Mesenchymal stem cell (in vitro differentiated cells and primary cell): ENCODE data around the gene VSX2.

Experiments
- DNase-seq: peaks from one replicate; pipeline ENCODE4 v3.0.0-alpha.2; 2013
- H2AFZ ChIP-seq: one replicate; pipeline ENCODE4 v1.6.1; 2013; ENCODE audit warnings: low read depth, mild to moderate bottlenecking, control low read depth, inconsistent platforms, low read length, moderate library complexity
- H2AK5ac ChIP-seq: 2 replicates; pipeline ENCODE4 v1.6.1; 2013; ENCODE audit warnings: low read length, moderate library complexity, mild to moderate bottlenecking, inconsistent platforms; ENCODE audit not compliant: severe bottlenecking
- H2BK120ac ChIP-seq: one replicate; pipeline ENCODE4 v1.6.1; 2013; ENCODE audit warnings: low read depth, mild to moderate bottlenecking, inconsistent platforms, low read length, moderate library complexity
- H2BK12ac ChIP-seq, 2 experiments: one replicate each; pipeline ENCODE4 v1.6.1; 2013; ENCODE audit warnings: inconsistent platforms in 2 of 2, low read length in 2 of 2, mild to moderate bottlenecking in 2 of 2, moderate library complexity in 2 of 2, control low read depth in 1 of 2
- H2BK15ac ChIP-seq: one replicate; pipeline ENCODE4 v1.6.1; 2013; ENCODE audit warnings: mild to moderate bottlenecking, low read depth, inconsistent platforms; ENCODE audit not compliant: poor library complexity, severe bottlenecking
- H2BK5ac ChIP-seq: 2 replicates; pipeline ENCODE4 v1.6.1; 2013; ENCODE audit warnings: low read depth, mild to moderate bottlenecking, low read length, control low read depth, inconsistent platforms; ENCODE audit not compliant: poor library complexity, severe bottlenecking
- H3K14ac ChIP-seq, 2 experiments: one replicate each; pipeline ENCODE4 v1.6.1; 2013; ENCODE audit warnings: inconsistent platforms in 2 of 2, low read length in 2 of 2, control low read depth in 1 of 2, mild to moderate bottlenecking in 1 of 2, moderate library complexity in 1 of 2
- H3K18ac ChIP-seq, 2 experiments: one replicate each; pipeline ENCODE4 v1.6.1; 2013; ENCODE audit warnings: inconsistent platforms in 2 of 2, low read length in 2 of 2, control low read depth in 1 of 2, low read depth in 1 of 2, mild to moderate bottlenecking in 1 of 2
- H3K23ac ChIP-seq, 2 experiments: one replicate each; pipeline ENCODE4 v1.6.1; 2013; ENCODE audit warnings: inconsistent platforms in 2 of 2, low read length in 2 of 2, mild to moderate bottlenecking in 2 of 2, moderate library complexity in 2 of 2, control low read depth in 1 of 2
- H3K27ac ChIP-seq: 2 replicates; pipeline ENCODE4 v1.5.1; 2013; ENCODE audit warnings: mild to moderate bottlenecking, moderate library complexity, low read length, control low read depth, inconsistent platforms; ENCODE audit not compliant: poor library complexity, severe bottlenecking
- H3K27me3 ChIP-seq, 2 experiments: 2 replicates each; pipeline versions ENCODE4 v1.6.1 to v1.7.0; 2013; ENCODE audit warnings: low read length in 2 of 2, mild to moderate bottlenecking in 2 of 2, moderate library complexity in 2 of 2, control low read depth in 1 of 2, inconsistent platforms in 1 of 2; ENCODE audit not compliant: control insufficient read depth in 1 of 2, insufficient read depth in 1 of 2
- H3K36me3 ChIP-seq, 2 experiments: 2 replicates each; pipeline versions ENCODE4 v1.6.1 to v1.7.0; 2013; ENCODE audit warnings: low read length in 2 of 2, control low read depth in 1 of 2, inconsistent platforms in 1 of 2, low read depth in 1 of 2, mild to moderate bottlenecking in 1 of 2; ENCODE audit not compliant: insufficient read depth in 2 of 2, control insufficient read depth in 1 of 2
- H3K4ac ChIP-seq, 2 experiments: one replicate each; pipeline ENCODE4 v1.6.1; 2013; ENCODE audit warnings: inconsistent platforms in 2 of 2, low read length in 2 of 2, mild to moderate bottlenecking in 2 of 2, moderate library complexity in 2 of 2, control low read depth in 1 of 2, low read depth in 1 of 2
- H3K4me1 ChIP-seq: 2 replicates; pipeline ENCODE4 v1.6.1; 2013; ENCODE audit warnings: low read depth, low read length, control low read depth; ENCODE audit not compliant: control insufficient read depth, insufficient read depth
- H3K4me2 ChIP-seq: 2 replicates; pipeline ENCODE4 v1.6.1; 2013; ENCODE audit warnings: low read length, mild to moderate bottlenecking, inconsistent platforms; ENCODE audit not compliant: poor library complexity, severe bottlenecking
- H3K4me3 ChIP-seq, 2 experiments: 2 replicates each; pipeline versions ENCODE4 v1.5.1 to v1.7.0; 2013; ENCODE audit warnings: low read length in 2 of 2, mild to moderate bottlenecking in 2 of 2, control low read depth in 1 of 2, low read depth in 1 of 2; ENCODE audit not compliant: insufficient read depth in 1 of 2
- H3K79me1 ChIP-seq: replicated peaks from 2 replicates; pipeline ENCODE4 v1.6.1; 2013; ENCODE audit warnings: mild to moderate bottlenecking, control low read depth, low read length, inconsistent platforms; ENCODE audit not compliant: poor library complexity, severe bottlenecking
- H3K9ac ChIP-seq: 2 replicates; pipeline ENCODE4 v1.7.0; 2013; ENCODE audit warnings: mild to moderate bottlenecking, low read length, moderate library complexity
- H3K9me3 ChIP-seq: 2 replicates; pipeline ENCODE4 v1.7.0; 2013; ENCODE audit warnings: mild to moderate bottlenecking, low read length; ENCODE audit not compliant: control insufficient read depth
- H4K8ac ChIP-seq: one replicate; pipeline ENCODE4 v1.6.1; 2013; ENCODE audit warnings: inconsistent platforms, mild to moderate bottlenecking, low read length, moderate library complexity
- H4K91ac ChIP-seq: one replicate; pipeline ENCODE4 v1.6.1; 2013; ENCODE audit warnings: mild to moderate bottlenecking, low read length, inconsistent platforms
- WGBS: methylation state at CpG from one replicate; pipeline ENCODE4 v1.1.7; 2013; ENCODE audit warnings: mixed read lengths; 5-methylcytosine and 5-hydroxymethylcytosine counted together

Gene VSX2

GRCh38 chr14:74261288-74261687 is 22.0 kb downstream of the VSX2 start:
- Histone ChIP-seq H3K9ac (no peak overlapping the region), H2BK120ac (no peak overlapping the region), H3K4me2 (no peak overlapping the region), H3K14ac (no peak overlapping the region), H2BK5ac (no peak overlapping the region), H3K4ac (no peak overlapping the region), H3K4me3 (no peak overlapping the region), H2AFZ (no peak overlapping the region), H3K18ac (no peak overlapping the region), H3K9me3 (no peaks in the 10 kb centered on the region), H3K23ac (no peak overlapping the region), H3K27me3 (peaks cover 20 to 44% of the 10 kb centered on the region in 2 experiments), H4K8ac (no peak overlapping the region), H4K91ac (no peak overlapping the region), H2BK15ac (no peak overlapping the region), H2BK12ac (no peak overlapping the region), H2AK5ac (no peak overlapping the region), H3K79me1 (no peaks in the 10 kb centered on the region), H3K4me1 (peaks cover 14% of the 10 kb centered on the region), H3K27ac (no peak overlapping the region), H3K36me3 (no peaks in the 10 kb centered on the region)
- WGBS: 74% methylated on average over 4 of the region's 4 CpGs
- no peak for DNase-seq

DNA sequence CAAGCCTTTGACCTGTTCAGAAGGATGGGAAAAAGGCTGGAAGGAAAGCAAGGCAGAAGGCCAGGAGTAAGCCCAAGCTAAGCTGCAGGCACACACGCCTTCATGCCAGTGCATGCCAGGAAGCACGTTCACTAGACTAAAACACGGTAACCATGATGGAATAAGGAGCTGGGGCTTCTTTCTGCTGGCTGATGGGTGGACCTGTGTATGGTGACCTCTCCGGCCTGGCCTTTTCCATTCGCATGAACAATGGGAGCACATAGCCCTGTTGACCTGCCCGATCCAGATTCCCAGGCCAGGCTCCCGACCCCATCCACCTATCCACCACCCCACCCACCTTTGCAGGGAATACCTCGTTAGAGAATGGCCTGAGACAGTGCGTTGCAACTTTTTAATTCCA is 22.8 kb downstream of the VSX2 start:
- no peak overlapping the region for H2AFZ ChIP-seq
- no peak overlapping the region for H4K8ac ChIP-seq
- no peak overlapping the region for H3K4ac ChIP-seq
- 89% methylated on average over 8 of the region's 9 CpGs for WGBS
- H2BK12ac ChIP-seq: no peak overlapping the region
- H3K18ac ChIP-seq: no peak overlapping the region
- H2BK120ac ChIP-seq: no peak overlapping the region
- no peak for DNase-seq
- no peak overlapping the region for H3K4me3 ChIP-seq
- H4K91ac ChIP-seq: no peak overlapping the region
- no peak overlapping the region for H3K23ac ChIP-seq
- no peak overlapping the region for H3K9ac ChIP-seq
- peaks cover 12% of the 10 kb centered on the region for H3K4me1 ChIP-seq
- no peaks in the 10 kb centered on the region for H3K9me3 ChIP-seq
- H3K14ac ChIP-seq: no peak overlapping the region
- no peaks in the 10 kb centered on the region for H3K79me1 ChIP-seq
- H3K36me3 ChIP-seq: no peaks in the 10 kb centered on the region
- no peak overlapping the region for H2BK5ac ChIP-seq
- H3K27me3 ChIP-seq: peaks cover 20 to 44% of the 10 kb centered on the region in 2 experiments
- no peak overlapping the region for H3K4me2 ChIP-seq
- H3K27ac ChIP-seq: no peak overlapping the region
- no peak overlapping the region for H2BK15ac ChIP-seq
- no peak overlapping the region for H2AK5ac ChIP-seq

DNA sequence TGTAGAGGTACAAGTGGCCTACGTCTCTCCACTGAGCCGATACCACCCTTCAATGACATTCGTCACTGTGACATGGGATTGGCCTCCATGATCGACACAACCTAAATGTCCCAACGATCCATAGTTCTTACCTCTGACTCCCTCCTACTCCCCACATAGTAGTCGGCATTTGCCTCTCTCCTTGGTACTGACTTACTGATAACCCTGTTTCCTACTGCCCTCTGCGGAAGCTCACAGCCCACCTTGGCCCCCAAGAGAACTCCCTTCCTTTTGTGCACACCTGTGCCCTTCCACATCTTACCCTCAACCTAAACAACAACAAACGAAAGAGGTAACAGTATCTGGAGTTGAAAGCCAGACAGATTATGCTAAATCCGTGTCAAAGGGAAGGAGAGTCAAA is 23.9 kb downstream of the VSX2 start:
- WGBS: 89% methylated on average over 9 of the region's 9 CpGs
- Histone ChIP-seq H2BK120ac (no peak overlapping the region), H3K9ac (no peak overlapping the region), H3K4me1 (peaks cover 5% of the 10 kb centered on the region), H3K27ac (no peak overlapping the region), H3K23ac (no peak overlapping the region), H3K4ac (no peak overlapping the region), H2AFZ (no peak overlapping the region), H3K36me3 (no peaks in the 10 kb centered on the region), H3K4me3 (no peak overlapping the region), H2BK15ac (no peak overlapping the region), H4K8ac (no peak overlapping the region), H4K91ac (no peak overlapping the region), H2BK5ac (no peak overlapping the region), H3K27me3 (peaks cover 17 to 43% of the 10 kb centered on the region in 2 experiments), H2BK12ac (no peak overlapping the region), H2AK5ac (no peak overlapping the region), H3K79me1 (no peaks in the 10 kb centered on the region), H3K14ac (no peak overlapping the region), H3K4me2 (no peak overlapping the region), H3K9me3 (no peaks in the 10 kb centered on the region), H3K18ac (no peak overlapping the region)
- no peak for DNase-seq

DNA sequence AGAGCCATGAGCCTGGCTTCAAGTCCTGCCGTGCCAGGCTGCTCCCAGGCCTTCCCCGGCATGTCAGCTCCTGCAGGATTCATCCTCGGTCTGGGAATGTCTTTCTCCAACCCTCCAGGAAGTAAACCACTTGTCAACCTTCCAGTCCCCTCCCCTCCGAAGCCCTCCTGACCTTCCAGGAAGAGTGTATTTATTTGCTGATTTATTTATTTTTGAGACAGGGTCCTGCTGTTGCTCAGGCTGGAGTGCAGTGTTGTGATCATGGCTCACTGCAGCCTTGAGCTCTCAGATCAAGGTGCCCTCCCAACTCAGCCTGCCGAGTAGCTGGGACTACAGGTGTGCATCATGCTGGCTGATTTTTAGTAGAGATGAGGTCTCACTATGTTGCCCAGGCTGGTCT is 24.7 kb downstream of the VSX2 start:
- Histone ChIP-seq H3K4me2 (no peak overlapping the region), H2BK5ac (no peak overlapping the region), H3K27me3 (peaks cover 9 to 35% of the 10 kb centered on the region in 2 experiments), H3K27ac (no peak overlapping the region), H4K8ac (no peak overlapping the region), H3K9ac (no peak overlapping the region), H3K18ac (no peak overlapping the region), H4K91ac (no peak overlapping the region), H2AFZ (no peak overlapping the region), H3K79me1 (no peaks in the 10 kb centered on the region), H2BK12ac (no peak overlapping the region), H3K9me3 (no peaks in the 10 kb centered on the region), H3K23ac (no peak overlapping the region), H2BK15ac (no peak overlapping the region), H3K4me1 (no peaks in the 10 kb centered on the region), H3K4me3 (no peak overlapping the region), H2BK120ac (no peak overlapping the region), H2AK5ac (no peak overlapping the region), H3K36me3 (no peaks in the 10 kb centered on the region), H3K4ac (no peak overlapping the region), H3K14ac (no peak overlapping the region)
- WGBS: 63% methylated on average over 3 of the region's 5 CpGs
- DNase-seq: no peak
